OCI-LY7 (cell line): ENCODE results near the gene PARL.

Source experiments
- CTCF ChIP-seq: fragments of 200-600 bp; sonication (generic); conservative IDR thresholded peaks from 2 replicates; pipeline ENCODE4 v1.5.1; 2014; ENCODE audit warnings: mild to moderate bottlenecking, antibody characterized with exemption, low read length, moderate library complexity, mixed read lengths
- EZH2phosphoT487 ChIP-seq: fragments of 200-600 bp; sonication (generic); IDR thresholded peaks from 2 replicates; pipeline ENCODE4 v1.6.1; 2018; ENCODE audit warnings: low read depth, borderline replicate concordance, mild to moderate bottlenecking, mixed run types, antibody characterized with exemption, low read length, moderate library complexity, mixed read lengths

GRCh38 chr3:183781246-183781645 lies 103.4 kb downstream of the PARL start:
- TF ChIP-seq CTCF (no peak), EZH2phosphoT487 (no peak)
